GM23338 (cell line): ENCODE results near the gene SNX11.

Experiments used
- CTCF ChIP-seq, 2 experiments: fragments of 200-600 bp in 1 of 2; sonication (generic) in 1 of 2; conservative IDR thresholded peaks; 2 replicates each; pipeline versions ENCODE4 v1.5.1 to v1.6.1; 2016 to 2017; ENCODE audit warnings: antibody characterized with exemption in 2 of 2, low read depth in 2 of 2, mild to moderate bottlenecking in 2 of 2, moderate library complexity in 1 of 2
- EZH2 ChIP-seq: fragments of 200-600 bp; sonication (generic); IDR thresholded peaks from one replicate; pipeline ENCODE4 v1.8.0; 2017; ENCODE audit warnings: antibody characterized with exemption, mild to moderate bottlenecking, low read depth; ENCODE audit not compliant: unreplicated experiment
- EZH2phosphoT487 ChIP-seq: fragments of 200-600 bp; sonication (generic); IDR thresholded peaks from one replicate; pipeline ENCODE4 v1.8.1; 2018; ENCODE audit warnings: antibody characterized with exemption; ENCODE audit not compliant: unreplicated experiment
- JUNB ChIP-seq: IDR thresholded peaks from one replicate; pipeline ENCODE4 v1.6.1; 2016; ENCODE audit warnings: antibody characterized with exemption; ENCODE audit not compliant: unreplicated experiment
- POLR2AphosphoS5 ChIP-seq: IDR thresholded peaks from 2 replicates; pipeline ENCODE4 v1.6.1; 2016; ENCODE audit warnings: antibody characterized with exemption, low read depth
- STAT1 ChIP-seq: IDR thresholded peaks from one replicate; pipeline ENCODE4 v1.6.1; 2016; ENCODE audit warnings: antibody characterized with exemption; ENCODE audit not compliant: unreplicated experiment
- ZNF114 ChIP-seq: fragments of 250-450 bp; sonication (Bioruptor Pico); IDR thresholded peaks from 2 replicates; pipeline ENCODE4 v1.5.0; 2020; ENCODE audit warnings: mild to moderate bottlenecking, moderate library complexity
- ZNF331 ChIP-seq: fragments of 250-450 bp; sonication (Bioruptor Pico); IDR thresholded peaks from 2 replicates; pipeline ENCODE4 v1.5.0; 2020; ENCODE audit warnings: low read depth, mild to moderate bottlenecking, moderate library complexity
- TF ChIP-seq, protein P1 (sequence below): IDR thresholded peaks from one replicate; pipeline ENCODE4 v1.6.1; 2018; ENCODE audit warnings: antibody characterized with exemption; ENCODE audit not compliant: unreplicated experiment
- TF ChIP-seq, protein P2 (sequence below): IDR thresholded peaks from 2 replicates; pipeline ENCODE4 v1.6.1; 2016; ENCODE audit warnings: antibody characterized with exemption

DNA sequence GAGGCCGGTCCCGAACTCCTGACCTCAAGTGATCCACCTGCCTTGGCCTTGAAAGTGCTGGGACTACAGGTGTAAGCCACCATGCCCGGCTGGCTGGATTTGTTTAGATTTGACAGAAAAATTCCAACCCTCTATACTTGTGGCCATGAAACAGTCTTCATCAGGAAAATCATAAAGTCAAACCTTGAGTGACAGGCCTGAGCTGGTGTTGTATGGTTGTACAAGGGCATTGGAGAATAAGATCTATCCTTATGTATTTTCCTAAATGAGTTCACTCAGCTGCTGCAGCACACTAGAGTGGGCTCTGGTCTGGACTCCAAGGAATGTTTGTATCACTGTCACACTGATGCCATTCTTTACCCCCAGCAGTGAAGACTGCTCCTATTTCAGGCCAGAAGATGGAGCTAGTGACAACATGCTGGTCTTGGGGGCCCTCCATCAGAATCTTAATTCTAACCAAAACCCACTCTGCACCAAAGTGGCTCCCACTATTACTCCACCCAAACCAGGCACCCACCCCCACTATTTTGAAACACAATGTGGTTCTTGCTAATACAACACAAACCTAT, 27.4 kb downstream of the SNX11 start:
- TF ChIP-seq EZH2 (no peak), CTCF (conservative IDR thresholded peaks at IDR 0.05; ENCODE audit: low read depth in 2 of 2) (peak; percentile 54 to 69), POLR2AphosphoS5 (no peak), STAT1 (no peak), EZH2phosphoT487 (no peak), JUNB (no peak), ZNF114 (CRISPR knock-in tag) (no peak), ZNF331 (no peak)
- TF ChIP-seq, protein P1, sequence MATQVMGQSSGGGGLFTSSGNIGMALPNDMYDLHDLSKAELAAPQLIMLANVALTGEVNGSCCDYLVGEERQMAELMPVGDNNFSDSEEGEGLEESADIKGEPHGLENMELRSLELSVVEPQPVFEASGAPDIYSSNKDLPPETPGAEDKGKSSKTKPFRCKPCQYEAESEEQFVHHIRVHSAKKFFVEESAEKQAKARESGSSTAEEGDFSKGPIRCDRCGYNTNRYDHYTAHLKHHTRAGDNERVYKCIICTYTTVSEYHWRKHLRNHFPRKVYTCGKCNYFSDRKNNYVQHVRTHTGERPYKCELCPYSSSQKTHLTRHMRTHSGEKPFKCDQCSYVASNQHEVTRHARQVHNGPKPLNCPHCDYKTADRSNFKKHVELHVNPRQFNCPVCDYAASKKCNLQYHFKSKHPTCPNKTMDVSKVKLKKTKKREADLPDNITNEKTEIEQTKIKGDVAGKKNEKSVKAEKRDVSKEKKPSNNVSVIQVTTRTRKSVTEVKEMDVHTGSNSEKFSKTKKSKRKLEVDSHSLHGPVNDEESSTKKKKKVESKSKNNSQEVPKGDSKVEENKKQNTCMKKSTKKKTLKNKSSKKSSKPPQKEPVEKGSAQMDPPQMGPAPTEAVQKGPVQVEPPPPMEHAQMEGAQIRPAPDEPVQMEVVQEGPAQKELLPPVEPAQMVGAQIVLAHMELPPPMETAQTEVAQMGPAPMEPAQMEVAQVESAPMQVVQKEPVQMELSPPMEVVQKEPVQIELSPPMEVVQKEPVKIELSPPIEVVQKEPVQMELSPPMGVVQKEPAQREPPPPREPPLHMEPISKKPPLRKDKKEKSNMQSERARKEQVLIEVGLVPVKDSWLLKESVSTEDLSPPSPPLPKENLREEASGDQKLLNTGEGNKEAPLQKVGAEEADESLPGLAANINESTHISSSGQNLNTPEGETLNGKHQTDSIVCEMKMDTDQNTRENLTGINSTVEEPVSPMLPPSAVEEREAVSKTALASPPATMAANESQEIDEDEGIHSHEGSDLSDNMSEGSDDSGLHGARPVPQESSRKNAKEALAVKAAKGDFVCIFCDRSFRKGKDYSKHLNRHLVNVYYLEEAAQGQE: no peak
- TF ChIP-seq, protein P2, sequence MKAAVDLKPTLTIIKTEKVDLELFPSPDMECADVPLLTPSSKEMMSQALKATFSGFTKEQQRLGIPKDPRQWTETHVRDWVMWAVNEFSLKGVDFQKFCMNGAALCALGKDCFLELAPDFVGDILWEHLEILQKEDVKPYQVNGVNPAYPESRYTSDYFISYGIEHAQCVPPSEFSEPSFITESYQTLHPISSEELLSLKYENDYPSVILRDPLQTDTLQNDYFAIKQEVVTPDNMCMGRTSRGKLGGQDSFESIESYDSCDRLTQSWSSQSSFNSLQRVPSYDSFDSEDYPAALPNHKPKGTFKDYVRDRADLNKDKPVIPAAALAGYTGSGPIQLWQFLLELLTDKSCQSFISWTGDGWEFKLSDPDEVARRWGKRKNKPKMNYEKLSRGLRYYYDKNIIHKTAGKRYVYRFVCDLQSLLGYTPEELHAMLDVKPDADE: no peak
